ENCODE results near the gene SMIM29.

SMIM29 gene

GRCh38 chr6:34202329-34203201, 46.2 kb downstream of the SMIM29 start:
- in situ Hi-C loops (cut with MboI; ENCODE audit: low pct_unique_long_range_greater_than_20kb, low sequenced_read_pairs): no loop called here

DNA sequence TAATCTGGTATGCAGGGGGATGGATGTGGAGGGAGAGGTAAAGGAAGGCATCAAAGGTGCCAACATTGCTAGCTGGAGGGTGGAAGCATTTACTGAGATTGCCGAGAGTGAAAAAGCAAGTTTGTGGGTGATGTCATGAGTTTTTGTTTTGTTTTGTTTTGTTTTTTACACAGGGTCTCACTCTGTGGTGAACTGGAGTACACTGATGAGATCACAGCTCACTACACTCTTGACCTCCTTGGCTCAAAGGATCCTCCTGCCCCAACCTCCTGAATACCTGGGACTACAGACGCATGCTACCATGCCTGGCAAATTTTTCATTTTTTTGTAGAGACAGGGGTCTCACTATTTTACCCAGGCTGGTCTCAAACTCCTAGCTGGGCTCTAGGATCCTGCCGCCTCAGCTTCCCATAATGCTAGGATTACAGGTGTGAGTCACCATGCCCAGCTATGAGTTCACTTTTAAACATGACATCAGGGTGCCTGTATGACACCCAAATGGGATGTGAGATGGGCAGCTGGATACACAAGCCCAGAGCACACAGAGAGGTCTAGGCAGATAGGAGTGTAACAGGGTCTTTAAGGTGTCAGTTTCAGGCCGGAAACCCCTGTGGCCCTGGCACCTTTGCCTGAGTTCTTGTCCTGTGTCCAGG, 47.2 kb downstream of the SMIM29 start:
- in situ Hi-C loops (cut with MboI; ENCODE audit: low pct_unique_long_range_greater_than_20kb, low sequenced_read_pairs): no loop called here
- DNase-seq: no peak

More at GRCh38 chr6:34202329-34203201, 46.2 kb downstream of the SMIM29 start:
- no peak for DNase-seq

GRCh38 chr6:34200340-34200971, 48.4 kb downstream of the SMIM29 start:
- in situ Hi-C loops (cut with MboI; ENCODE audit: low pct_unique_long_range_greater_than_20kb, low sequenced_read_pairs): no loop called here
- no peak for DNase-seq

DNA sequence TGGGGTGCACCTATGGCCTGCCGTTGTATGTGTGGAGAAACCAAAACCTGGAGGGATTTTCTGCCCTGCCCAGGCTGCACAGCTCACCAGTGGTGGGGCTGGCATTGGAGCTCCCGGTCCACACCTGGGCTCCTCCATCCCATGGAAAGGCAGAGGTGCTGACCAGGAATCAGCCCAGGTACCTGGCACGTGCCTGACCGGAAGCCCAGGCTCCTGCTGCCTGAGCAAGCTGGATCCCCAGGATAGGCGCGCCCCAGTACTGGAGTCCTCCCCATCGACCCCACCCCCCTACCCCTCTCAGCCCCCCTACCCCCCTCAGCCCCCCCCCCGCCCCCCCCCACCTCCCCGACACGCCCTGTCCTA, 52.0 kb downstream of the SMIM29 start:
- no peak for DNase-seq
- in situ Hi-C loops (cut with MboI; ENCODE audit: low pct_unique_long_range_greater_than_20kb, low sequenced_read_pairs): no loop called here
